HepG2 (cell line): ENCODE measurements around the gene PCDHGA5. TPM values are rescaled to one million over a fixed set of nuclear protein-coding genes. Genes with fewer than 3 reads are reported as not detected.

Experiments used
- BRCA1 ChIP-seq: sonication (generic); formaldehyde crosslinking; IDR thresholded peaks from 2 replicates; pipeline ENCODE4 v1.4.0; 2020; ENCODE audit warnings: missing genetic modification reagents
- HBP1 ChIP-seq: IDR thresholded peaks from 2 replicates; pipeline ENCODE4 v1.6.1; 2016; ENCODE audit warnings: low read depth, control low read depth
- HNRNPUL1 ChIP-seq: fragments of 200-400 bp; formaldehyde crosslinking; IDR thresholded peaks from 2 replicates; pipeline ENCODE4 v1.6.1; 2017; ENCODE audit warnings: low read depth, mild to moderate bottlenecking, low read length, moderate library complexity
- IKZF1 ChIP-seq: fragments of 450-650 bp; IDR thresholded peaks from 2 replicates; pipeline ENCODE4 v1.7.1; 2016
- IRF2 ChIP-seq: IDR thresholded peaks from 2 replicates; pipeline ENCODE4 v1.6.1; 2018; ENCODE audit warnings: missing genetic modification reagents, missing compliant biosample characterization
- JUN ChIP-seq: sonication (generic); formaldehyde crosslinking; IDR thresholded peaks from 2 replicates; pipeline ENCODE4 v1.4.0; 2020; ENCODE audit warnings: mild to moderate bottlenecking, missing genetic modification reagents
- KLF9 ChIP-seq: IDR thresholded peaks from 2 replicates; pipeline ENCODE4 v1.6.1; 2016; ENCODE audit warnings: low read depth
- NFIB ChIP-seq: sonication (generic); formaldehyde crosslinking; IDR thresholded peaks from 2 replicates; pipeline ENCODE4 v1.9.0; 2021; ENCODE audit warnings: missing genetic modification reagents, mild to moderate bottlenecking, borderline replicate concordance
- PAX8 ChIP-seq: sonication (generic); formaldehyde crosslinking; IDR thresholded peaks from 2 replicates; pipeline ENCODE4 v1.8.0; 2022; ENCODE audit warnings: mild to moderate bottlenecking, missing genetic modification reagents, borderline replicate concordance
- XBP1 ChIP-seq: sonication (generic); formaldehyde crosslinking; IDR thresholded peaks from 2 replicates; pipeline ENCODE4 v1.5.0; 2020; ENCODE audit warnings: missing genetic modification reagents
- YEATS4 ChIP-seq: sonication (generic); formaldehyde crosslinking; IDR thresholded peaks from 2 replicates; pipeline ENCODE4 v1.4.0; 2020; ENCODE audit warnings: missing genetic modification reagents, borderline replicate concordance
- YY1 ChIP-seq: IDR thresholded peaks from 2 replicates; pipeline ENCODE4 v1.6.1; 2011; ENCODE audit warnings: low read length, low read depth, moderate library complexity, mild to moderate bottlenecking; ENCODE audit not compliant: insufficient read depth, insufficient replicate concordance
- ZFP1 ChIP-seq: IDR thresholded peaks from 2 replicates; pipeline ENCODE4 v1.6.1; 2016
- ZFYVE20 ChIP-seq: sonication (generic); formaldehyde crosslinking; IDR thresholded peaks from 2 replicates; pipeline ENCODE4 v1.8.0; 2023; ENCODE audit warnings: low read depth, mild to moderate bottlenecking, moderate library complexity, missing genetic modification reagents, borderline replicate concordance
- ZKSCAN8 ChIP-seq: IDR thresholded peaks from 2 replicates; pipeline ENCODE4 v1.6.1; 2016; ENCODE audit warnings: borderline replicate concordance, missing genetic modification reagents, missing compliant biosample characterization
- ZNF263 ChIP-seq: sonication (generic); formaldehyde crosslinking; IDR thresholded peaks from 2 replicates; pipeline ENCODE4 v1.4.0; 2020; ENCODE audit warnings: missing genetic modification reagents
- ZNF430 ChIP-seq: sonication (generic); formaldehyde crosslinking; IDR thresholded peaks from 2 replicates; pipeline ENCODE4 v1.9.0; 2021; ENCODE audit warnings: mild to moderate bottlenecking, missing genetic modification reagents
- ZNF577 ChIP-seq: sonication (generic); formaldehyde crosslinking; IDR thresholded peaks from 2 replicates; pipeline ENCODE4 v1.4.0; 2020; ENCODE audit warnings: mild to moderate bottlenecking, low read depth, missing genetic modification reagents, borderline replicate concordance
- ZNF616 ChIP-seq: sonication (generic); formaldehyde crosslinking; IDR thresholded peaks from 2 replicates; pipeline ENCODE4 v1.5.0; 2020; ENCODE audit warnings: low read depth, mild to moderate bottlenecking, missing genetic modification reagents
- ZNF709 ChIP-seq: sonication (generic); formaldehyde crosslinking; IDR thresholded peaks from 2 replicates; pipeline ENCODE4 v1.5.0; 2020; ENCODE audit warnings: mild to moderate bottlenecking, missing genetic modification reagents
- ZSCAN21 ChIP-seq: sonication (generic); formaldehyde crosslinking; IDR thresholded peaks from 2 replicates; pipeline ENCODE4 v1.8.0; 2022; ENCODE audit warnings: mild to moderate bottlenecking, missing genetic modification reagents, moderate library complexity, borderline replicate concordance
- polyA plus RNA-seq, 8 experiments: library from polyadenylated mRNA; depleted of rRNA in 3 of 8; stranded (reverse) in 7 of 8; unstranded in 1 of 8; fragments of >200 nt; fragmentation: Illumina TruSeq in 4 of 8; extraction: Trizol in 4 of 8; gene quantifications; 2 replicates each; pipeline versions ENCODE4 v1.2.1 to v1.2.3, GENCODE V29; 2011 to 2016; ENCODE audit warnings: low read depth in 4 of 8, missing spikeins in 1 of 8, mixed read lengths in 1 of 8; ENCODE audit not compliant: insufficient read depth in 1 of 8
- total RNA-seq, 5 experiments: library from RNA; depleted of rRNA; stranded (reverse); fragments of >200 nt; fragmentation: Illumina TruSeq; extraction: Trizol; gene quantifications; 2 replicates each; pipeline ENCODE4 v1.2.3, GENCODE V29; 2016; ENCODE audit warnings: low read depth in 1 of 5
- TF ChIP-seq, protein P1 (sequence below): sonication (generic); formaldehyde crosslinking; IDR thresholded peaks from 2 replicates; pipeline ENCODE4 v1.4.0; 2020; ENCODE audit warnings: missing genetic modification reagents
- TF ChIP-seq, protein P2 (sequence below): sonication (generic); formaldehyde crosslinking; IDR thresholded peaks from 2 replicates; pipeline ENCODE4 v1.5.1; 2020; ENCODE audit warnings: missing genetic modification reagents, mild to moderate bottlenecking, borderline replicate concordance
- TF ChIP-seq, protein P3 (sequence below): sonication (generic); formaldehyde crosslinking; conservative IDR thresholded peaks from 2 replicates; pipeline ENCODE4 v1.8.0; 2022; ENCODE audit warnings: low read depth, missing genetic modification reagents

PCDHGA5 gene
- total and polyA plus RNA-seq, 2 of the 13 experiments (the other 11 are each of a cell fraction or from before 2014, with no cell fraction given) = 0.27 to 0.32 TPM

GRCh38 chr5:141320225-141321169 is 43.5 kb upstream of the PCDHGA5 start, which contains the start of gene TAF7 (continued):
- TF ChIP-seq KLF9 (CRISPR knock-in tag) (peak; percentile 84), HNRNPUL1 (no peak), YY1 (peak; percentile 92), ZKSCAN8 (CRISPR knock-in tag) (peak; percentile 60; the same call in 1 of the 2 replicates), IRF2 (CRISPR knock-in tag) (peak; percentile 63; the same call in 1 of the 2 replicates), ZNF263 (CRISPR knock-in tag) (0 out of 2 replicates have a peak, but pooled peaks have one; percentile 23), PAX8 (CRISPR knock-in tag) (peak; percentile 93; the same call in 1 of the 2 replicates), ZFP1 (CRISPR knock-in tag) (no peak), NFIB (CRISPR knock-in tag) (no peak), ZNF430 (CRISPR knock-in tag) (peak; percentile 95), ZFYVE20 (CRISPR knock-in tag) (no peak), HBP1 (CRISPR knock-in tag) (no peak), ZSCAN21 (no peak), YEATS4 (CRISPR knock-in tag) (peak; percentile 60), IKZF1 (no peak), XBP1 (CRISPR knock-in tag) (peak; percentile 52; the same call in 1 of the 2 replicates), ZNF709 (CRISPR knock-in tag) (peak; percentile 55; the same call in 1 of the 2 replicates), JUN (CRISPR knock-in tag) (no peak), ZNF577 (CRISPR knock-in tag) (no peak), BRCA1 (CRISPR knock-in tag) (no peak), ZNF616 (CRISPR knock-in tag) (peak; percentile 76; the same call in 1 of the 2 replicates)
- TF ChIP-seq, protein P1, sequence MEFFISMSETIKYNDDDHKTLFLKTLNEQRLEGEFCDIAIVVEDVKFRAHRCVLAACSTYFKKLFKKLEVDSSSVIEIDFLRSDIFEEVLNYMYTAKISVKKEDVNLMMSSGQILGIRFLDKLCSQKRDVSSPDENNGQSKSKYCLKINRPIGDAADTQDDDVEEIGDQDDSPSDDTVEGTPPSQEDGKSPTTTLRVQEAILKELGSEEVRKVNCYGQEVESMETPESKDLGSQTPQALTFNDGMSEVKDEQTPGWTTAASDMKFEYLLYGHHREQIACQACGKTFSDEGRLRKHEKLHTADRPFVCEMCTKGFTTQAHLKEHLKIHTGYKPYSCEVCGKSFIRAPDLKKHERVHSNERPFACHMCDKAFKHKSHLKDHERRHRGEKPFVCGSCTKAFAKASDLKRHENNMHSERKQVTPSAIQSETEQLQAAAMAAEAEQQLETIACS (CRISPR knock-in tag) = no peak; the same call in 1 of the 2 replicates
- TF ChIP-seq, protein P2, sequence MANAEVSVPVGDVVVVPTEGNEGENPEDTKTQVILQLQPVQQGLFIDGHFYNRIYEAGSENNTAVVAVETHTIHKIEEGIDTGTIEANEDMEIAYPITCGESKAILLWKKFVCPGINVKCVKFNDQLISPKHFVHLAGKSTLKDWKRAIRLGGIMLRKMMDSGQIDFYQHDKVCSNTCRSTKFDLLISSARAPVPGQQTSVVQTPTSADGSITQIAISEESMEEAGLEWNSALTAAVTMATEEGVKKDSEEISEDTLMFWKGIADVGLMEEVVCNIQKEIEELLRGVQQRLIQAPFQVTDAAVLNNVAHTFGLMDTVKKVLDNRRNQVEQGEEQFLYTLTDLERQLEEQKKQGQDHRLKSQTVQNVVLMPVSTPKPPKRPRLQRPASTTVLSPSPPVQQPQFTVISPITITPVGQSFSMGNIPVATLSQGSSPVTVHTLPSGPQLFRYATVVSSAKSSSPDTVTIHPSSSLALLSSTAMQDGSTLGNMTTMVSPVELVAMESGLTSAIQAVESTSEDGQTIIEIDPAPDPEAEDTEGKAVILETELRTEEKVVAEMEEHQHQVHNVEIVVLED (CRISPR knock-in tag) = peak; percentile 95
- TF ChIP-seq, protein P3, sequence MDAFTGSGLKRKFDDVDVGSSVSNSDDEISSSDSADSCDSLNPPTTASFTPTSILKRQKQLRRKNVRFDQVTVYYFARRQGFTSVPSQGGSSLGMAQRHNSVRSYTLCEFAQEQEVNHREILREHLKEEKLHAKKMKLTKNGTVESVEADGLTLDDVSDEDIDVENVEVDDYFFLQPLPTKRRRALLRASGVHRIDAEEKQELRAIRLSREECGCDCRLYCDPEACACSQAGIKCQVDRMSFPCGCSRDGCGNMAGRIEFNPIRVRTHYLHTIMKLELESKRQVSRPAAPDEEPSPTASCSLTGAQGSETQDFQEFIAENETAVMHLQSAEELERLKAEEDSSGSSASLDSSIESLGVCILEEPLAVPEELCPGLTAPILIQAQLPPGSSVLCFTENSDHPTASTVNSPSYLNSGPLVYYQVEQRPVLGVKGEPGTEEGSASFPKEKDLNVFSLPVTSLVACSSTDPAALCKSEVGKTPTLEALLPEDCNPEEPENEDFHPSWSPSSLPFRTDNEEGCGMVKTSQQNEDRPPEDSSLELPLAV (CRISPR knock-in tag) = no peak
